NCI-H82 treated with DMSO at 0.1 percent for 48 hours (cell line): ENCODE measurements around the gene STXBP4.
"Not testable (repeated sequence)": the region's sequence is repeated elsewhere in the genome, so short reads cannot be mapped to it uniquely, and the experiment has no call there.

ENCODE experiments used
- DNase-seq: peaks from one replicate; lab custom pipeline; 2025; ENCODE audit not compliant: unreplicated experiment; lab: John Stamatoyannopoulos, UW

STXBP4 gene

GRCh38 chr17:55053855-55054254, 85.3 kb downstream of the STXBP4 start:
- no peak for DNase-seq

DNA sequence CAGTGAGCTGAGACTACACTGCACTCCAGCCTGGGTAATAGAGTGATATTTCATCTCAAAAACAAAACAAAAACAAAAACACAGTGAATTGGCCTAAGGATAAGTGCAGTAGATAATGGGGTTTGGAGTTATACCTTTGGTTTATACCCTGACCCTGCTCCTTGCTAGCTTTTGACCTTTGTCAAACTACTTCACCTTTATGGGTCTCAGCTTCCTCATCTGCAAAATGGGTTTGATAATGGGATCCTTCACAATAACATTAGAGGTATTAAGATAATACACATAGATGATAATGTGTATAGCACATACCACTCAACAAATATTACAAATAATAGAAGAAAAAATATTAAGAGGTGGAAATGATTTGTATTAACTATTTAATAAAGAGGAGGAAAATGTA, 85.9 kb downstream of the STXBP4 start:
- DNase-seq = no peak

- no peak for DNase-seq
Measured at GRCh38 chr17:55056526-55056925, 88.0 kb downstream of the STXBP4 start.

DNA sequence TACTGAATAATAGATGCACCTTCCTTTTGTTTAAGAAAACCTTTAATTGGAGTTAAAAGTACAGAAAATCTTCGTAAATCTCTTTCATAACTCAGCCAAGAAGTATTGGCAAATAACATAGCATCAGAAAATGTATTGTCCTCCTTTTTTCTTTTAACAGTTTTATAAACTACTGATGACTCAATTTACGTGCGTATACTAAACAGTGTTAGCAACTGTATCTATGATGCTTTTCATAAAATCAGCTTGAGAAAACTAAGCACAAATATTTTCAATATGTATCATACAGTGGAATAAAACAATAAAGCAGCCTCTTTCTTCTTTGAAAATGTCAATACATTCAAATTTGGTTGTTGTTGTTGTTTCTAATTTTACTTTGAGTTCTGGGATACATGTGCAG, 88.6 kb downstream of the STXBP4 start:
- no peak for DNase-seq

- no peak for DNase-seq
Measured at GRCh38 chr17:55059724-55060123, 91.2 kb downstream of the STXBP4 start.

- DNase-seq = no peak
Measured at GRCh38 chr17:55062921-55063320, 94.4 kb downstream of the STXBP4 start.

DNA sequence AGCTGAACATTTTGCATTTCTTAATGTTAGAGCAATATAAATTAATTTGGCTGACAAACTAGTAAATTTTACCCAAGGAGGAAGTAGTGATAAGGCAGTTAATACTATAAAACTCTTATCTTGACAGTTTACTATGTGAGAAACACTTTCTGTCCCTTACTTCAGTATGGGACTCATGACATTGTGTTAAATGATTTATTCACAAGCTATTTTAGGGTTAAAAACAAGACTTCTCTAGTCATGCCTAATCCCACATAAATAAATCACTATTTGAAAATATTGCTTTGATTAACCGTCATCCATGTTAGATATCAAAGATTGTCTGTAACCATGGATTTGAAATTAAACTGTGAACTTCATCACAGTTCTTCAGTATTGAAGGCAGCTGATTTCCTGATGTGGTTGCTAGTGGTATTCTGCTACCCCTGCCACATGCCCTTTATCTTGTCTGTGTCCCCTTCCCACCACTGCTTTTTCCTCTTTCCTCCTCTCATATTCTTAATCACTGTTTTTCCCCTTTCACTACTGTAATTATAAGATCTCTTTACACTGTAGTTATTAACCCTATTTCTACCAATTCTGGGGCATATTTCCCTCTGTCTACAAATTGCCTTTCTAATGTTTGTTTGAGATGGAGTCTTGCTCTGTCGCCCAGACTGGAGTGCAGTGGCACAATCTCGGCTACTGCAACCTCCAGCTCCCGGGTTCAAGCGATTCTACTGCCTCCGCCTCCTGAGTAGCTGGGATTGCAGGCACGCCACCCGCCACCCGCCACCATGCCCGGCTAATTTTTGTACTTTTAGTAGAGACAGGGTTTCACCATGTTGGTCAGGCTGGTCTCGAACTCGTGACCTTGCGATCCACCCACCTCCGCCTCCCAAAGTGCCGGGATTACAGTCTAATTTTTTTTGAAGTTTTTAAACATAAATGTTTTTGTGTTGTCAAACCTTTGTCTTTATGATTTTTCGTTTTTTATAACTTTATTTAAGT, 95.6 kb downstream of the STXBP4 start:
- no peak for DNase-seq

GRCh38 chr17:55067697-55068439, 99.3 kb downstream of the STXBP4 start:
- no peak for DNase-seq

DNA sequence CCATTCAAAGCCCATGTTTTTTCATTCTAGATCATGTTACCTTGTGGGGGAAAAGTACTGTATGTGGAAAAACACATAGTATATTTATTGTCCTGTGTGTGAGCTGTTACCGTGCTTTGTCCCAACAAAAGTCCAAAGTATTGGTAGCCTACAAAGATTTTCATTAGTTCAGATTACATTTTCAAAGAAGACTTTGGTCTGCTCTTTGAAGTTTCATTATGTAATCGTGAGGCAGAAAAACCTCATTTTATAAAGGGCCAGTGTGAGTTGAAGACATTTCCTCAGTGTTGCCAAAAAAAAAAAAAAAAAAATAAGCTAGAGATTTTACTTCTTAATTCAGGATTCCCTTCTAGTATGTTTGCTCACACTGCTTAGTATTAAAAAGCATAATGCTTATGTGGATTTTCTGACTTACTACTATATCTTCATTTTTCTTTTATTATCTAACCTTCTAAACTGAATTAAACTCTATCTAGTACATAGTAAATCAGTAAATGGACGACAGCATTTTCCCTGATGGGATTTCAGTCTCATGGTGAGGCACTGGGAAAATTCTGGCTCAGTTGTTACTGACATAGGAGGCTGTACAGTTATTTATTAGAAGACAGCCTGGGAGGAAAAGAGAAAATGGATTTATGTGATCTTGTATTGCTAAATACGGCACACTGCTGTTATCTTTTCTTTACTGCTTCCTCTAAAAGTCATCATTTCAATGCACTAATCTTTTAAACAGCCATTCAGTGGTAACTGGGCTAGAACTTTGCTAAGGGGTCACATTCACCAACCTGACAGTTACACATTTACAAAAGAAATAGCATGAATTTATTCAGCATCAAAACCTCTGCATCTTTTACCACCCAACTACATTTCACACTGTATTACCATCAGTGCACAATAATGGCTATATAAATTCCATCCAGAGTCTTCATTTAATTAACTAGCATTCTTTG, 100.6 kb downstream of the STXBP4 start:
- DNase-seq = no peak

GRCh38 chr17:55069983-55070529, 101.5 kb downstream of the STXBP4 start:
- DNase-seq = no peak

- no peak for DNase-seq
Measured at GRCh38 chr17:55072898-55073297, 104.3 kb downstream of the STXBP4 start.

DNA sequence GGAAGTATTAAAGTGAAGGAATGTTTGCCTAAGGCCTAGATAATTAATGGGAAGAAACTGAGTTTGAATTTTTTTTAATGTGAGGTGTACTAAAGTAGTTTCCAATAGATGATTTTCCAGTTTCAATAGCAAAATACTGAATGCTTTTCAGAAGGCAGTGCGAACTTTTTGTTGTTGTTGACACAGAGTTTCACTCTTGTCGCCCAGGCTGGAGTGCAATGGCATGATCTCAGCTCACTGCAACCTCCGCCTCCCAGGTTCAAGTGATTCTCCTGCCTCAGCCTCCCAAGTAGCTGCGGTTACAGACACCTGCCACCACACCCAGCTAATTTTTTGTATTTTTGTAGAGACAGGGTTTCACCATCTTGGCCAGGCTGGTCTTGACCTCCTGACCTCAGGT, 104.9 kb downstream of the STXBP4 start:
- DNase-seq = not testable (repeated sequence)

GRCh38 chr17:55081559-55081958, 113.0 kb downstream of the STXBP4 start:
- DNase-seq = no peak

GRCh38 chr17:55086635-55087058, 118.1 kb downstream of the STXBP4 start:
- no peak for DNase-seq

- DNase-seq = no peak
Measured at GRCh38 chr17:55089256-55089655, 120.7 kb downstream of the STXBP4 start.

- no peak for DNase-seq
Measured at GRCh38 chr17:55090079-55090492, 121.5 kb downstream of the STXBP4 start.

DNA sequence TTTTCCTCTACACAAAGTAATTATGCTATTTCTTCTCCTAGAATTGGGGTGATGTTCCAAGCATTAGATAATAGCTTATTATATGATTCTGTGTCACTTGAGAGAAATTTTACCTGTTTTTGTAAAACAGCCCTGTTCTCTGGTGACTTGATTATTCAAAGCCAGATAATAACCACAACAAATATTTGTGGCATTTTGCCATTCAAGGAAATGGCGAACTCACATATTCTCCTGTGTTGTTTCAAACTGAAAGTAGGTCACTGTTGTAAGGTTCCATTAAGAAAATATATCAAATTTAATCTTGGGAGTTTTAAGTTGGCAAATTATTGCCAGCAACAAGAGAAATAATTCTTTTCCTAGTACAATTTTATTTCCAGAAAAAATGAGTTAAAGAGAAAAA, 124.8 kb downstream of the STXBP4 start:
- DNase-seq = no peak

GRCh38 chr17:55098765-55099164, 130.2 kb downstream of the STXBP4 start:
- DNase-seq = no peak

DNA sequence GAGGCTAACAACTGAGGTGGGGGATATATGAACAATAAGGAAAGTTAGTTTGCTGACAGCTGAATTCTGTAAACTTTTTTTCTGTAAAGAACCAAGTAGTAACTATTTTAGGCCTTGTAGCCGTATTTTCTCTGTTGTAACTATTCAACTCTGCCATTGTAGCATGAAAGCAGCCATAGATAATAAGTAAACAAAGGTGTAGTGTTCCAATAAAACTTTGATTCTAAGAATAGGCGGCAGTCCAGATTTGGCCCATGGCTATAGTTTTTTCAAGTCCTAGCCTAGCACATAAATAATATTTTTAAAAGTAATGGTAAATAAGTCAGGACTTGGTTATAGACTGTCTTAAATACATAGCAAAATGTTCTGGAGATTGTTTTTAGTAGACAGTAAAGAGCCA, 142.0 kb downstream of the STXBP4 start:
- no peak for DNase-seq

GRCh38 chr17:55114283-55114682, 145.7 kb downstream of the STXBP4 start:
- DNase-seq = no peak
